H1 (cell line): ENCODE data around the gene IGSF9B. TPM values are rescaled to one million over a fixed set of nuclear protein-coding genes. Genes with fewer than 3 reads are reported as not detected.

Source experiments
- CTCF ChIA-PET: fragments of 300-600 bp; sonication (Branson Sonifier 250); formaldehyde crosslinking; loops from one replicate; lab custom pipeline; 2021; ENCODE audit not compliant: partially characterized antibody; lab: Charles Lee
- POLR2A ChIA-PET: fragments of 300-600 bp; sonication (Branson Sonifier 250); formaldehyde crosslinking; loops from one replicate; lab custom pipeline; 2021; ENCODE audit warnings: inconsistent platforms; ENCODE audit not compliant: partially characterized antibody; lab: Charles Lee
- DNase-seq, 2 experiments: peaks; one replicate each; pipeline versions ENCODE4 v3.0.0 to v3.0.0-alpha.2; 2010 to 2022; ENCODE audit warnings: low spot score in 2 of 2, low read depth in 1 of 2, mixed read lengths in 1 of 2
- FAIRE-seq: peaks from 2 replicates; lab custom pipeline; 2011; peaks lifted over from hg19 to GRCh38; lab: Jason Lieb, UNC
- H2AFZ ChIP-seq: 2 replicates; pipeline ENCODE4 v1.8.1; 2012; ENCODE audit warnings: low read length, inconsistent platforms
- H2AK5ac ChIP-seq: 2 replicates; pipeline ENCODE4 v1.6.1; 2013; ENCODE audit warnings: low read depth, low read length
- H2BK120ac ChIP-seq: replicated peaks from 2 replicates; pipeline ENCODE3; 2013; ENCODE audit warnings: low read depth, low read length, inconsistent platforms
- H2BK12ac ChIP-seq: 2 replicates; pipeline ENCODE4 v1.6.1; 2013; ENCODE audit warnings: low read depth, low read length
- H2BK15ac ChIP-seq: 2 replicates; pipeline ENCODE4 v1.6.1; 2013; ENCODE audit warnings: low read length
- H2BK20ac ChIP-seq: 2 replicates; pipeline ENCODE4 v1.6.1; 2013; ENCODE audit warnings: low read length
- H2BK5ac ChIP-seq: 2 replicates; pipeline ENCODE4 v1.6.1; 2013; ENCODE audit warnings: low read depth, low read length
- H3K14ac ChIP-seq: 2 replicates; pipeline ENCODE4 v1.6.1; 2013; ENCODE audit warnings: inconsistent platforms; ENCODE audit not compliant: insufficient read length
- H3K18ac ChIP-seq: 2 replicates; pipeline ENCODE4 v1.6.1; 2013; ENCODE audit warnings: low read length; ENCODE audit errors: extremely low read depth
- H3K23ac ChIP-seq: 2 replicates; pipeline ENCODE4 v1.6.1; 2013; ENCODE audit warnings: inconsistent platforms; ENCODE audit not compliant: insufficient read length
- H3K23me2 ChIP-seq: 2 replicates; pipeline ENCODE4 v1.6.1; 2013; ENCODE audit warnings: low read depth, low read length
- H3K27ac ChIP-seq: 2 replicates; pipeline ENCODE4 v1.6.1; 2011; ENCODE audit warnings: low read depth, low read length, inconsistent platforms
- H3K27me3 ChIP-seq, 4 experiments: replicated peaks in 1 of 4; 1 replicate in 1 of 4; 2 replicates in 3 of 4; pipeline versions ENCODE4 v1.6.1 to v1.8.1; 2011 to 2013; ENCODE audit warnings: low read length in 3 of 4, mild to moderate bottlenecking in 3 of 4, inconsistent platforms in 2 of 4, mixed read lengths in 2 of 4, moderate library complexity in 1 of 4; ENCODE audit not compliant: control insufficient read depth in 3 of 4, insufficient read depth in 3 of 4; ENCODE audit errors: extremely low read depth in 1 of 4
- H3K36me3 ChIP-seq, 4 experiments: 2 replicates each; pipeline versions ENCODE4 v1.6.1 to v1.8.1; 2011 to 2013; ENCODE audit warnings: mild to moderate bottlenecking in 4 of 4, low read length in 3 of 4, moderate library complexity in 2 of 4, control low read depth in 1 of 4, inconsistent platforms in 1 of 4; ENCODE audit not compliant: insufficient read depth in 4 of 4, control insufficient read depth in 2 of 4
- H3K4ac ChIP-seq: replicated peaks from 2 replicates; pipeline ENCODE3; 2013; ENCODE audit warnings: low read length, low read depth, mixed read lengths, inconsistent platforms; ENCODE audit not compliant: insufficient read length
- H3K4me1 ChIP-seq, 4 experiments: replicated peaks in 1 of 4; 1 replicate in 1 of 4; 2 replicates in 3 of 4; pipeline versions ENCODE4 v1.6.1 to v1.8.1; 2011 to 2013; ENCODE audit warnings: low read length in 3 of 4, inconsistent platforms in 2 of 4, mixed read lengths in 1 of 4; ENCODE audit not compliant: insufficient read depth in 4 of 4, control insufficient read depth in 3 of 4
- H3K4me2 ChIP-seq, 2 experiments: 2 replicates each; pipeline versions ENCODE4 v1.6.1 to v1.8.1; 2011 to 2013; ENCODE audit warnings: low read depth in 2 of 2, low read length in 2 of 2, control low read depth in 1 of 2, inconsistent platforms in 1 of 2, mild to moderate bottlenecking in 1 of 2; ENCODE audit not compliant: insufficient read depth in 1 of 2
- H3K4me3 ChIP-seq, 4 experiments: fragments of 200-600, 300-600 bp in 1 of 4; sonication (generic), shearing (Covaris generic), sonication (Bioruptor Twin) in 1 of 4; 2 replicates each; pipeline versions ENCODE4 v1.5.1 to v1.8.1; 2011 to 2016; ENCODE audit warnings: low read length in 4 of 4, low read depth in 3 of 4, control low read depth in 2 of 4, inconsistent platforms in 2 of 4, mild to moderate bottlenecking in 2 of 4, mixed read lengths in 1 of 4, moderate library complexity in 1 of 4; ENCODE audit not compliant: insufficient read depth in 2 of 4; ENCODE audit errors: extremely low read depth in 1 of 4
- H3K56ac ChIP-seq: replicated peaks from 2 replicates; pipeline ENCODE3; 2013; ENCODE audit warnings: low read depth, mild to moderate bottlenecking, mixed read lengths, low read length, inconsistent platforms; ENCODE audit not compliant: insufficient read length
- H3K79me1 ChIP-seq: 2 replicates; pipeline ENCODE4 v1.6.1; 2013; ENCODE audit warnings: low read depth, low read length, control low read depth
- H3K79me2 ChIP-seq, 2 experiments: 2 replicates each; pipeline versions ENCODE4 v1.6.1 to v1.8.1; 2012 to 2013; ENCODE audit warnings: low read length in 2 of 2, mild to moderate bottlenecking in 2 of 2, inconsistent platforms in 1 of 2; ENCODE audit not compliant: insufficient read depth in 2 of 2, control insufficient read depth in 1 of 2
- H3K9ac ChIP-seq, 4 experiments: replicated peaks in 1 of 4; 1 replicate in 1 of 4; 2 replicates in 3 of 4; pipeline versions ENCODE4 v1.6.1 to v1.8.1; 2011 to 2013; ENCODE audit warnings: low read depth in 3 of 4, low read length in 3 of 4, control low read depth in 2 of 4, mild to moderate bottlenecking in 2 of 4, moderate library complexity in 2 of 4, inconsistent platforms in 1 of 4; ENCODE audit errors: extremely low read depth in 1 of 4
- H3K9me3 ChIP-seq, 2 experiments: 2 replicates each; pipeline versions ENCODE4 v1.6.1 to v1.8.1; 2012 to 2013; ENCODE audit warnings: mild to moderate bottlenecking in 2 of 2, moderate library complexity in 2 of 2, control low read depth in 1 of 2, inconsistent platforms in 1 of 2, low read depth in 1 of 2, low read length in 1 of 2, mixed read lengths in 1 of 2; ENCODE audit not compliant: insufficient read depth in 2 of 2
- H4K20me1 ChIP-seq, 2 experiments: replicated peaks in 1 of 2; 2 replicates each; pipeline versions ENCODE3 to v1.8.1; 2011 to 2013; ENCODE audit warnings: inconsistent platforms in 2 of 2, low read length in 2 of 2, mild to moderate bottlenecking in 1 of 2; ENCODE audit not compliant: insufficient read depth in 2 of 2, control insufficient read depth in 1 of 2
- H4K5ac ChIP-seq: 2 replicates; pipeline ENCODE4 v1.6.1; 2013; ENCODE audit warnings: low read length, low read depth, mixed read lengths, inconsistent platforms; ENCODE audit not compliant: insufficient read length
- H4K8ac ChIP-seq: 2 replicates; pipeline ENCODE4 v1.8.0; 2013; ENCODE audit warnings: mild to moderate bottlenecking, moderate library complexity, low read length, inconsistent platforms; ENCODE audit not compliant: insufficient read depth; ENCODE audit errors: extremely low read depth
- H4K91ac ChIP-seq: replicated peaks from 2 replicates; pipeline ENCODE3; 2013; ENCODE audit warnings: low read length, mixed read lengths, inconsistent platforms; ENCODE audit not compliant: insufficient read length
- BACH1 ChIP-seq: IDR thresholded peaks from 2 replicates; pipeline ENCODE4 v1.6.1; 2012; ENCODE audit warnings: low read length, improper control_type of control experiment
- CREB1 ChIP-seq: IDR thresholded peaks from 2 replicates; pipeline ENCODE4 v1.6.1; 2012; ENCODE audit warnings: inconsistent platforms
- JUND ChIP-seq: IDR thresholded peaks from 2 replicates; pipeline ENCODE4 v1.6.1; 2011; ENCODE audit warnings: mild to moderate bottlenecking, improper control_type of control experiment, low read length
- KDM1A ChIP-seq: fragments of 200-600, 300-600 bp; sonication (generic); IDR thresholded peaks from 2 replicates; pipeline ENCODE4 v1.7.1; 2016; ENCODE audit warnings: mild to moderate bottlenecking, low read length, borderline replicate concordance
- KDM5A ChIP-seq: fragments of 200-600 bp; IDR thresholded peaks from 2 replicates; pipeline ENCODE4 v1.7.1; 2012; ENCODE audit warnings: mild to moderate bottlenecking, low read length, inconsistent platforms, mixed read lengths
- POU5F1 ChIP-seq: IDR thresholded peaks from 2 replicates; pipeline ENCODE4 v1.6.1; 2011; ENCODE audit warnings: low read depth, mild to moderate bottlenecking, low read length, moderate library complexity
- RNF2 ChIP-seq: fragments of 200-900, 300-1000 bp; sonication (generic); IDR thresholded peaks from 2 replicates; pipeline ENCODE4 v1.7.1; 2016; ENCODE audit warnings: borderline replicate concordance, low read depth, mild to moderate bottlenecking, antibody characterized with exemption, low read length; ENCODE audit not compliant: poor library complexity, severe bottlenecking; ENCODE audit errors: missing control alignments
- SIRT6 ChIP-seq: IDR thresholded peaks from one replicate; pipeline ENCODE4 v1.7.1; 2012; ENCODE audit warnings: low read length, inconsistent platforms
- SIX5 ChIP-seq: IDR thresholded peaks from 2 replicates; pipeline ENCODE4 v1.6.1; 2011; ENCODE audit warnings: mild to moderate bottlenecking, low read depth, low read length
- SUZ12 ChIP-seq: fragments of 200-600 bp; sonication (generic); IDR thresholded peaks from 2 replicates; pipeline ENCODE4 v1.6.1; 2012; ENCODE audit warnings: mild to moderate bottlenecking, inconsistent platforms, low read length, moderate library complexity, mixed read lengths
- TAF1 ChIP-seq: IDR thresholded peaks from 2 replicates; pipeline ENCODE4 v1.6.1; 2011; ENCODE audit warnings: mild to moderate bottlenecking, low read depth, low read length
- WGBS, 2 experiments: shearing (Covaris generic) in 1 of 2; methylation state at CpG; one replicate each; pipeline versions ENCODE4 v1.1.6 to v1.1.7; 2013 to 2015; ENCODE audit warnings: low lambda C conversion rate in 2 of 2, mixed read lengths in 2 of 2, inconsistent platforms in 1 of 2, low coverage in 1 of 2, missing lambda C conversion rate in 1 of 2; ENCODE audit not compliant: insufficient replicate concordance in 2 of 2, insufficient coverage in 1 of 2, insufficient read length in 1 of 2; ENCODE audit errors: extremely low coverage in 1 of 2, missing lambda C conversion rate in 1 of 2; 5-methylcytosine and 5-hydroxymethylcytosine counted together
- polyA plus RNA-seq, 7 experiments: library from polyadenylated mRNA; depleted of rRNA in 3 of 7; stranded (reverse) in 5 of 7; unstranded in 2 of 7; fragments of >200 nt in 5 of 7; fragments of 200-250 nt in 2 of 7; gene quantifications; 1 replicate in 5 of 7; 2 replicates in 1 of 7; 4 replicates in 1 of 7; pipeline versions ENCODE4 v1.2.1 to v1.2.3, GENCODE V29; 2011 to 2013; ENCODE audit warnings: missing spikeins in 2 of 7, mixed read lengths in 2 of 7
- total RNA-seq: library from RNA; stranded (reverse); fragmentation: NEBNext Ultra II Directional; extraction: Animal tissue kit (Norgen Biotek cat#: 25700); gene quantifications from 2 replicates; pipeline ENCODE4 v1.2.1, GENCODE V29; 2021
- TF ChIP-seq, protein P1 (sequence below): IDR thresholded peaks from 2 replicates; pipeline ENCODE4 v1.6.1; 2011; ENCODE audit warnings: low read depth, mild to moderate bottlenecking, low read length; ENCODE audit not compliant: insufficient read depth
- TF ChIP-seq, protein P2 (sequence below): IDR thresholded peaks from 2 replicates; pipeline ENCODE4 v1.6.1; 2012; ENCODE audit warnings: inconsistent platforms

Gene IGSF9B
- total and polyA plus RNA-seq, 2 of the 8 experiments (the other 6 are each of a cell fraction or from before 2014, with no cell fraction given): 16.5 to 49.2 TPM

DNA sequence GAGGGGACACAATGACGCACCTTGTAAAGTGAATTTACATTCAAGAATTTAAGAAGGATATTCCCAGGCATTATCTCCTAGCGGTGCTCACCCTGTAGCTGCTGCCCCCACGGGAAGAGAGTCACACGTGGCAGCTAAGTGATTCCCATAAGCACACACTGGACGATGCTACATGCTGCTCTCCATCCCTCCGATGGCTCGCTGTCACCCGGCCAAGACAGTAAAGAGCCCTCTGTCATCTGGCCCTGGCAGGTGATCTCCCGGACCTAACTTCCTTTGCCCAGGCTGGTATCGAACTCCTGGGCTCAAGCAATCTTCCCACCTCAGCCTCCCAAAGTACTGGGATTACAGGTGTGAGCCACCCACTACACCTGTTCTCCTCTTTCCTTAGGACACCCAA, 39.9 kb upstream of the IGSF9B start:
- TF ChIP-seq BACH1 (no peak), TAF1 (no peak), JUND (no peak), RNF2 (no peak), POU5F1 (no peak), SIX5 (no peak), KDM5A (no peak), SUZ12 (no peak), CREB1 (no peak), SIRT6 (no peak), KDM1A (no peak)
- TF ChIP-seq, protein P1, sequence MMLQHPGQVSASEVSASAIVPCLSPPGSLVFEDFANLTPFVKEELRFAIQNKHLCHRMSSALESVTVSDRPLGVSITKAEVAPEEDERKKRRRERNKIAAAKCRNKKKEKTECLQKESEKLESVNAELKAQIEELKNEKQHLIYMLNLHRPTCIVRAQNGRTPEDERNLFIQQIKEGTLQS: no peak
- TF ChIP-seq, protein P2, sequence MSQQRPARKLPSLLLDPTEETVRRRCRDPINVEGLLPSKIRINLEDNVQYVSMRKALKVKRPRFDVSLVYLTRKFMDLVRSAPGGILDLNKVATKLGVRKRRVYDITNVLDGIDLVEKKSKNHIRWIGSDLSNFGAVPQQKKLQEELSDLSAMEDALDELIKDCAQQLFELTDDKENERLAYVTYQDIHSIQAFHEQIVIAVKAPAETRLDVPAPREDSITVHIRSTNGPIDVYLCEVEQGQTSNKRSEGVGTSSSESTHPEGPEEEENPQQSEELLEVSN: no peak
- POLR2A ChIA-PET: no interaction called here
- Histone ChIP-seq H2AK5ac (no peak overlapping the region), H3K18ac (no peak overlapping the region), H3K14ac (no peak overlapping the region), H3K4me2 (no peak overlapping the region), H2BK5ac (no peak overlapping the region), H2BK15ac (no peak overlapping the region), H4K5ac (no peak overlapping the region), H3K79me2 (no peaks in the 10 kb centered on the region), H2BK20ac (no peak overlapping the region), H3K4ac (no peak overlapping the region), H3K9ac (no peak overlapping the region), H3K9me3 (no peaks in the 10 kb centered on the region), H4K20me1 (no peaks in the 10 kb centered on the region), H4K8ac (no peak overlapping the region), H3K36me3 (no peaks in the 10 kb centered on the region), H2BK12ac (no peak overlapping the region), H2AFZ (no peak overlapping the region), H3K4me1 (no peaks in the 10 kb centered on the region; a peak in 1 of 7 replicates), H3K4me3 (no peak overlapping the region), H2BK120ac (no peak overlapping the region), H3K27me3 (no peaks in the 10 kb centered on the region), H3K56ac (no peak overlapping the region), H3K27ac (no peak overlapping the region), H3K23ac (no peak overlapping the region), H4K91ac (no peak overlapping the region), H3K23me2 (no peaks in the 10 kb centered on the region), H3K79me1 (no peaks in the 10 kb centered on the region)
- no peak for DNase-seq
- CTCF ChIA-PET: interaction anchor here (0.6 to 1.2 kb wide), 3 partner anchors 10 to 34 kb away, joined by 3 read pairs; no protein-coding TSS in a partner anchor
- WGBS, 2 experiments: 90% methylated on average over 9 of the region's 10 CpGs; no CpG with 5 or more reads in 1 of the 2 experiments
- no peak for FAIRE-seq
